T-helper 2 cell treated with Interferon-gamma antibody and Interleukin-4, amounts not matched to agents 100 ng/mL and 5 ng/mL, for 36 hours (primary cell): Measurements from ENCODE around the gene GDPD4. TPM values are rescaled to one million over a fixed set of nuclear protein-coding genes. Genes with fewer than 3 reads are reported as not detected.

Experiments
- intact Hi-C: fragments of 100-400 bp; cut with micrococcal nuclease; formaldehyde crosslinking; loops from one replicate; pipeline ENCODE4 v1.15.1; 2023
- total RNA-seq: library from RNA; stranded (reverse); gene quantifications from 2 replicates; pipeline ENCODE4 v1.2.3, GENCODE V29; 2022

The GDPD4 gene
- total RNA-seq, 1 donor from 2014 or later: not detected

DNA sequence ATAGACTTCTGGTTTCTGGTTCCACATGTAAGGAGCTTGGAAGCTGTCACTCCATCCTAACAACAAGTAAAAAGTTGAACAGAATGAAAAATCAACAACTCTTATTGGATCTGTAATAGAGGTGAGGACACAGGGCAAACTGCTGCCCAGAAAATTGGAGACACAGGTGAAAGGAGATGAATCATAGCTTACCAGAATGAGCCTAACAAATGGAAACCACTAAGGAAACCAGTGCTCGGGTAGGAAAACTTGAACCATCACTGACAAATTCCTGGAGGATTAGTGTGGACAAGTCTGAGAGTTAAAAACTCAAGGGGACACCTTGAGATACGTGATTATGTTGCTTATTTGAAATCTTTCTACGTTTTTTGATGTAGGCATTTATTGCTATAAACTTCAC, 52.1 kb downstream of the GDPD4 start:
- intact Hi-C loops: no loop called here

- intact Hi-C loops: no loop called here
Measured at GRCh38 chr11:77244277-77245027, 57.0 kb downstream of the GDPD4 start.

- intact Hi-C loops: no loop called here
Measured at GRCh38 chr11:77236901-77237300, 64.6 kb downstream of the GDPD4 start.

DNA sequence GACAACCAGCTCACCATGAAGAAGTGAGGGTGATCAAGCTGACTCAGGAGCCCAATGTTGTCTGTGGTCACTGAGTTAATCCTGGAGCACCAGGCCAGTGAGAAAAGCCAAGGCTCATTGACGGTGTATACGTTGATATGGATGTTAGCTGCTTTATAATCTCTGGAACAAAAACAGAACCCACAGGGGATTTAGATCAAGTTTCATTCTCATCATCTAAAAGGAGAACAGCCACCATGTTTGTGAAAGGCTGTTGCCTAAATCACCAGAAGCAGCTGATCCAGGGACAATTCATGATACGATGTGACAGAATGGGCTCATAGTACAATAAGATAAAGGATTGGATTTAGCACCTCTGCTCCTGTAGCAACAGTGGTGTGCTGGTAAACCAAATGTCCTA, 68.5 kb downstream of the GDPD4 start:
- intact Hi-C loops: no loop called here

DNA sequence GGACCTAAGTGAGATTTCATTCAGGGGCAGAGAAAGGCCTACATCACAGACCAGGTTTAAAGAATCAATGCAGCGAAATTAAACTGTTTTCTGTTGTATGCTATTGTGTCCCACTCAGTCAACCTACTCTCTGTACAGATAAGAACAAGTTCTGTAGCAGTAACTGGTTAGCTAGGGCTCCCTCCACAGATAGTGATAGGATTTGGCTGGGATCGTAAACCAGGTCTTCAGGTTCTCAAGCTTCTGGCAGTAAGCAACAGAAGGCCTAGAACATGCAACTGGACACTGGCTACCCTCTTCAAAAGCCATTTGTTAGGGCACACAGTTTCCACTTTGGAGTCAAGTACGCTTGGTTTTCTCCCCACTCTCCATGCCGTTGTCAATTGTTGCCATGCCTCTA, 69.2 kb downstream of the GDPD4 start:
- intact Hi-C loops: no loop called here

DNA sequence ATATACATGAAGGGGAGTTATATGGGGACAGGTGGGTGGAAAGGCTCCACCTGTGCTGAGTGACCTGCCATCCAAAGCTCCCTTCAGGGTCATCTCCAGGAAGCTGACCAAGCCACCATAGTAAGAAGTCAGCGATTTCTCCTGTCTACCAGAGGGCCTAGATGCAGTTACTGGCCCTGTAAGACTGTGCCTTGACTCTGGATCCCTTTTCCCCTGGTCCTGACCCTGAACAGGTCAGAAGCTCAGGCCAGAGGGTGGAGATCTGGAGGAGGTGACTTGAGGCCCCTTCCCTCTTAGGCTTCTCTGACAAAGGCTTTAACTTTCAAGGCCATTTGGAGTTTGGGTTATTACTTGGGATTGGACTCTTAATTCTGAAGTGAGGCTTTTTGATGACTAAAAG, 69.7 kb downstream of the GDPD4 start:
- intact Hi-C loops: no loop called here

GRCh38 chr11:77230878-77231605, 70.4 kb downstream of the GDPD4 start:
- intact Hi-C loops: no loop called here

DNA sequence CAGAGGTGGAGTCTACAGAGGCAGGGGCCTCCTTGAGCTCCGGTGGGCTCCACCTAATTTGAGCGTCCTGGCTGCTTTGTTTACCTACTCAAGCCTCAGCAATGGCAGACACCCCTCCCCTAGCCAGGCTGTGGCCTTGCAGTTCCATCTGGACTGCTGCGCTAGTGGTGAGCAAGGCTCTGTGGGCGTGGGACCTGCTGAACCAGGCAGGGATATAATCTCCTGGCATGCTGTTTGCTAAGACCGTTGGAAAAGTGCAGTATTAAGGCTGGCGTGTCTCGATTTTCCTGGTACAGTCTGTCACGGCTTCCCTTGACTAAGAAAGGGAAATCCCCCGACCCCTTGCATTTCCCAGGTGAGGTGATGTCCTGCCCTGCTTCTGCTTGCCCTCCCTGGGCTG, 77.7 kb downstream of the GDPD4 start:
- intact Hi-C loops: no loop called here

GRCh38 chr11:77217156-77217555, 84.3 kb downstream of the GDPD4 start:
- intact Hi-C loops: no loop called here

- intact Hi-C loops: no loop called here
Measured at GRCh38 chr11:77215106-77215505, 86.4 kb downstream of the GDPD4 start.

- intact Hi-C loops: no loop called here
Measured at GRCh38 chr11:77214557-77214956, 86.9 kb downstream of the GDPD4 start.

GRCh38 chr11:77213589-77214428, 87.7 kb downstream of the GDPD4 start:
- intact Hi-C loops: no loop called here

GRCh38 chr11:77213029-77213579, 88.4 kb downstream of the GDPD4 start:
- intact Hi-C loops: no loop called here

DNA sequence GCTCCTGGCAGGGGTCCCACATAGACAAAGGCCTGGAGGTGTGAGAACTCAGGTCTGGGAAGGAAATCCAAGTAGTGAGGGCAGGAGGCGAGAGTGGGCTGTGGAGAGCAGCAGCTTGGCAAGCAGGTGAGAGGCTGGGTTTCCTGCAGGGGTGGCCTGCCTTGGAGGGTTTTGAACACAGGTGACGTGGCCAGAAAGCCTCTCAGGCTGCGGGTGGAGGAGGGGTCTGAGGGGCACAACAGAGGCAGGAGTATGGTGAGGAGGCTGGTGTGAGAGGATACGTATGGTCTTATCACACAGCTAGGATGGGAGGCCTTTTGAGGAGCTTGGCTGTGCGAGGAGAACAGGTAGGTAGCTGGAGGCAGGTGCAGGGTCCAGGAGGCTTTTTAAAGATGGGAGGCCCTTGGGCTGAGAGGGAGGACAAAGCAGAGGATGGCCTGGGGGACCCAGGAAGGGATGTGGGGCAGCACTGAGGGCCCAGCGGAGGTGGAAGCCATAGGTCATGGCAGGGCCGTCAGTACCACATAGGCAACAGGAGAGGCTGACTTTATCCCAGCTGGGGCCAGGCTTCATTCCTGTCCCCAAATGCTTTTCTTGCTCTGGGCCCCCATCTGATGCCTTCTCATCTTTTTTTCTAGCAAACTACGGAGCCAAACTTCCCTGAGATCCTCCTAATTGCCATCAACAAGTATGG, 89.0 kb downstream of the GDPD4 start:
- intact Hi-C loops: no loop called here

DNA sequence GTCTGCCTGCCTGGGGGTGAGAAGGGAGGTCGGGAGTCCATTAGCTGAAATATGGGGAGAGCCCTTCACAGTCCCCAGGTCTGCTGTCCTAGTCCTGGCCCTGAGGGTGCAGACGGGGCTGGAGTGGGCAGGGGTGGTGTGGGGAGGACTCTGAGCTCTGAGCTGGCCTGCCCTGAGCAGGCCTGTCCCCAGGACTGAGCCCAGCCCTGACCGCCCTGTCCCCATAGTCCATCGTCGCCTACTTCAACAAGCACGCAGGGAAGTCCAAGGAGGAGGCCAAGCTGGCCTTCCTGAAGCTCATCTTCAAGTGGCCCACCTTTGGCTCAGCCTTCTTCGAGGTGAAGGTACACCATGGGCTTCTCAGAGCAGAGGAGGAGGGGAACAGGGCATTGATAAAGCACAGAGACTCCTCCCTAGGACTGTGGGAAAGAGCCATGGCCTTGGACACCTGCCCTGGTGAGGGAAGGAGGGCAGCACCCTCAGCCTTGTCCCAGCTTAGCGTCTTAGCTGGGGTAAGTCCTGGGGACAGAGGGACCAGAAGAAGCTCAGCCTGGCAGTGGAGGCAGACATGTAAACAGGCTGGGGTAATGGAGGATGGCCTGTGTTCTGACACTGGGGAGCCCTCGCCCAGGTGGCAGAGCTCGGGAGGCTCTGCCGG, 89.8 kb downstream of the GDPD4 start:
- intact Hi-C loops: no loop called here

- intact Hi-C loops: no loop called here
Measured at GRCh38 chr11:77211040-77211451, 90.4 kb downstream of the GDPD4 start.

- intact Hi-C loops: no loop called here
Measured at GRCh38 chr11:77209663-77210062, 91.8 kb downstream of the GDPD4 start.

GRCh38 chr11:77208535-77208934, 93.0 kb downstream of the GDPD4 start:
- intact Hi-C loops: no loop called here

DNA sequence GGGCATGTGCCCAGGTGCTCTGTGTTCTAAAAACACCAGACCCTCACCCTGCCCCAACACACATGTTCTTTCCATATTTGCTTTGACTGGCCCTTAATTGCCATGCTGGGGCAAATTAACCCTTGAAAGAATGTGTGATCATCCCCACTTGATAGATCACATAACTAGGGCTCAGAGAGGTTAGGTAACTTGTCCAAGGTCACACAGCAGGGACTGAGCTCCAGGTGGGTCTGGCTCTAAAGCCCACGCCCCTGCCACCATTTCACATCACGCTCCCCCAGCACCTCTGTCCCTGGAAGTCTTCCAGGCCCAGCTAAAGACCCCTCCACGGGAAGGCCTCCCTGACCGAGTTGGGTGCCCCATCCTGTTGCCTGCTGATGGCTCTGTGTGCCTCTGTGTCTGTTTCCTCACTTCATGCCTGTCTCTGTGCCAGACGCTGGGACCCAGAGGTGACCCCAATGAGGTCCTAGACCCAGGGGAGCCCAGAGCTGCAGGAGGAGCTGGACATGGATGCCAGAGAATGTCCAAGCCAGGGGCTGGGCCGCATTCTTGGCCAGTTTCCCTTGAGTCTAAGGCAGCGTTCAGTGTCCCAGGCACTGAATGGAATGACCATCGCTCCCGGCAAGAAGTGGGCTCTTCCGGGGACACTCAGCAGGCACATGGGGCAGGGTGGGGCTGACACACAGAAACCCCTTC, 93.7 kb downstream of the GDPD4 start:
- intact Hi-C loops: no loop called here

- intact Hi-C loops: no loop called here
Measured at GRCh38 chr11:77207019-77207485, 94.4 kb downstream of the GDPD4 start.
